Left lung (tissue), 10 donors: ENCODE measurements around the gene AQP6. TPM values are rescaled to one million over a fixed set of nuclear protein-coding genes. Genes with fewer than 3 reads are reported as not detected.

Source experiments
- ATAC-seq: fragments of 200-7000 bp; cut with Tn5 transposase; one replicate; pipeline ENCODE4 v1.9.1; 2020; ENCODE audit warnings: moderate library complexity
- DNase-seq, 4 donors: peaks; one replicate each; pipeline ENCODE4 v3.0.0-alpha.2; 2013 to 2020
- H3K27ac ChIP-seq, 2 donors: fragments of 200-600 bp; sonication (generic) in 1 of 2; one replicate each; pipeline versions ENCODE4 v1.5.0 to v1.8.0; 2020 to 2021
- H3K27me3 ChIP-seq, 2 donors: fragments of 200-600 bp; sonication (generic) in 1 of 2; one replicate each; pipeline versions ENCODE4 v1.5.0 to v1.8.0; 2020 to 2021
- H3K36me3 ChIP-seq, 2 donors: fragments of 200-600 bp; sonication (generic) in 1 of 2; one replicate each; pipeline versions ENCODE4 v1.5.0 to v1.8.0; 2020 to 2021
- H3K4me1 ChIP-seq, 2 donors: fragments of 200-600 bp; one replicate each; pipeline ENCODE4 v1.8.0; 2021
- H3K4me3 ChIP-seq, 2 donors: fragments of 200-600 bp; sonication (generic) in 1 of 2; one replicate each; pipeline versions ENCODE4 v1.5.0 to v1.8.0; 2020 to 2021; ENCODE audit warnings: mild to moderate bottlenecking in 1 of 2
- H3K9me3 ChIP-seq, 2 donors: fragments of 200-600 bp; sonication (generic) in 1 of 2; one replicate each; pipeline versions ENCODE4 v1.5.0 to v1.8.0; 2020 to 2021
- CTCF ChIP-seq, 2 donors: fragments of 200-600 bp; sonication (generic) in 1 of 2; IDR thresholded peaks; one replicate each; pipeline versions ENCODE4 v1.5.0 to v1.8.0; 2021; ENCODE audit warnings: antibody characterized with exemption in 2 of 2
- intact Hi-C, 2 donors: fragments of 100-400 bp; cut with DNase I; formaldehyde crosslinking; loops; one replicate each; pipeline versions ENCODE4 v1.11.2 to v1.14.2; 2022
- polyA plus RNA-seq, 6 donors: library from polyadenylated mRNA; unstranded; fragments of 120-200 nt; gene quantifications; one replicate each; pipeline ENCODE4 v1.2.1, GENCODE V29; 2013; ENCODE audit not compliant: insufficient read length in 6 of 6
- total RNA-seq, 2 donors: library from RNA; stranded (reverse); fragmentation: NEBNext Ultra II Directional; extraction: Animal tissue kit (Norgen Biotek cat#: 25700); gene quantifications; one replicate each; pipeline ENCODE4 v1.2.1, GENCODE V29; 2021
- donor health status: DM: no; HTN: yes; CAD: no.
- donor health status: DM: no; HTN: no; CAD: no.

AQP6 gene
- total and polyA plus RNA-seq, 8 donors = 0.09 to 0.56 (median 0.31) TPM; not detected in 1

GRCh38 chr12:49953151-49953550 is 19.6 kb upstream of the AQP6 start:
- peaks cover 25 to 79% of the 10 kb centered on the region in 2 donors for H3K27me3 ChIP-seq
- intact Hi-C loops = no loop called here

GRCh38 chr12:49953961-49954846 is 18.5 kb upstream of the AQP6 start:
- no peaks in the 10 kb centered on the region for H3K36me3 ChIP-seq
- peaks cover 25 to 89% of the 10 kb centered on the region in 2 donors for H3K27me3 ChIP-seq
- peaks cover 5 to 34% of the 10 kb centered on the region in 2 donors for H3K4me1 ChIP-seq
- H3K4me3 ChIP-seq = no peak overlapping the region
- H3K9me3 ChIP-seq = no peaks in the 10 kb centered on the region
- ATAC-seq (no peak), DNase-seq (no peak)
- intact Hi-C loops = no loop called here
- no peak overlapping the region for H3K27ac ChIP-seq
- no peak for TF ChIP-seq CTCF (IDR thresholded peaks at IDR 0.05)

More at GRCh38 chr12:49953151-49953550, 19.6 kb upstream of the AQP6 start:
- Histone ChIP-seq H3K4me1 (peaks cover 5 to 34% of the 10 kb centered on the region in 2 donors), H3K27ac (no peak overlapping the region), H3K36me3 (no peaks in the 10 kb centered on the region), H3K9me3 (no peaks in the 10 kb centered on the region), H3K4me3 (no peak overlapping the region)
- DNase-seq = no peak
- peak; percentile 57 for ATAC-seq
- no peak for TF ChIP-seq CTCF (IDR thresholded peaks at IDR 0.05)

- no peak for TF ChIP-seq CTCF (IDR thresholded peaks at IDR 0.05)
- intact Hi-C loops = no loop called here
- Histone ChIP-seq H3K4me3 (no peak overlapping the region), H3K27me3 (peaks cover 25 to 91% of the 10 kb centered on the region in 2 donors), H3K9me3 (no peaks in the 10 kb centered on the region), H3K27ac (no peak overlapping the region), H3K4me1 (peaks cover 8 to 36% of the 10 kb centered on the region in 2 donors), H3K36me3 (no peaks in the 10 kb centered on the region)
- ATAC-seq (peak; percentile 72), DNase-seq (no peak)
Observed at GRCh38 chr12:49954863-49955830, 17.6 kb upstream of the AQP6 start.

- Histone ChIP-seq H3K27ac (no peak overlapping the region), H3K4me1 (peaks cover 8 to 43% of the 10 kb centered on the region in 2 donors), H3K36me3 (no peaks in the 10 kb centered on the region), H3K4me3 (no peak overlapping the region), H3K9me3 (no peaks in the 10 kb centered on the region), H3K27me3 (peaks cover 29 to 91% of the 10 kb centered on the region in 2 donors)
- DNase-seq = no peak
- TF ChIP-seq CTCF (IDR thresholded peaks at IDR 0.05) = no peak
- intact Hi-C loops = no loop called here
- no peak for ATAC-seq
Observed at GRCh38 chr12:49955899-49956662, 16.7 kb upstream of the AQP6 start.
